IMR-90 (cell line): ENCODE results near the gene EEF1AKMT2. TPM values are rescaled to one million over a fixed set of nuclear protein-coding genes. Genes with fewer than 3 reads are reported as not detected.

Experiments
- ATAC-seq: fragments of 200-7000 bp; cut with Tn5 transposase; 2 replicates; pipeline ENCODE4 v1.9.1; 2020; ENCODE audit warnings: low read depth, mild to moderate bottlenecking, moderate library complexity
- BruUV-seq: library from RNA; stranded (reverse); fragments of 400-500 nt; replicated peaks from 2 replicates; lab custom pipeline; 2021; lab: Mats Ljungman, UMichigan
- CTCF ChIA-PET: fragments of 300-600 bp; formaldehyde crosslinking; extraction: SDS; loops from one replicate; lab custom pipeline; 2021; ENCODE audit warnings: antibody characterized with exemption; lab: Yijun Ruan, JAX
- POLR2A ChIA-PET: fragments of 300-600 bp; sonication (Branson Sonifier 250); formaldehyde crosslinking; loops from one replicate; lab custom pipeline; 2022; ENCODE audit warnings: antibody characterized with exemption; ENCODE audit not compliant: unreplicated experiment; lab: Charles Lee
- DNase-seq: peaks from one replicate; pipeline ENCODE4 v3.0.0; 2013
- H2AFZ ChIP-seq: replicated peaks from 2 replicates; pipeline ENCODE3; 2013; ENCODE audit warnings: low read length, mild to moderate bottlenecking; ENCODE audit not compliant: poor library complexity
- H2AK5ac ChIP-seq: 2 replicates; pipeline ENCODE4 v1.6.1; 2013; ENCODE audit warnings: low read depth, low read length, inconsistent platforms
- H2AK9ac ChIP-seq: replicated peaks from 2 replicates; pipeline ENCODE3; 2013; ENCODE audit warnings: mild to moderate bottlenecking, low read depth, low read length, moderate library complexity; ENCODE audit not compliant: poor library complexity
- H2BK120ac ChIP-seq: 2 replicates; pipeline ENCODE4 v1.6.1; 2013; ENCODE audit warnings: low read depth, low read length, inconsistent platforms
- H2BK15ac ChIP-seq: 3 replicates; pipeline ENCODE4 v1.6.1; 2013; ENCODE audit warnings: low read depth, low read length, inconsistent platforms
- H2BK20ac ChIP-seq: 2 replicates; pipeline ENCODE4 v1.6.1; 2013; ENCODE audit warnings: low read depth, mild to moderate bottlenecking, inconsistent platforms, low read length, moderate library complexity
- H2BK5ac ChIP-seq: 2 replicates; pipeline ENCODE4 v1.6.1; 2013; ENCODE audit warnings: mild to moderate bottlenecking, low read depth, low read length, inconsistent platforms; ENCODE audit not compliant: poor library complexity, severe bottlenecking
- H3K14ac ChIP-seq: replicated peaks from 2 replicates; pipeline ENCODE4 v1.6.1; 2013; ENCODE audit warnings: low read depth, low read length, inconsistent platforms
- H3K18ac ChIP-seq: 2 replicates; pipeline ENCODE4 v1.6.1; 2013; ENCODE audit warnings: low read depth, low read length, control low read depth
- H3K23ac ChIP-seq: 2 replicates; pipeline ENCODE4 v1.6.1; 2013; ENCODE audit warnings: low read depth, low read length, inconsistent platforms
- H3K27ac ChIP-seq: 2 replicates; pipeline ENCODE4 v1.5.1; 2013; ENCODE audit warnings: mild to moderate bottlenecking, control low read depth, low read length; ENCODE audit not compliant: insufficient read depth
- H3K27me3 ChIP-seq: 2 replicates; pipeline ENCODE4 v1.6.1; 2013; ENCODE audit warnings: low read length; ENCODE audit not compliant: control insufficient read depth, insufficient read depth
- H3K36me3 ChIP-seq: 2 replicates; pipeline ENCODE4 v1.6.1; 2013; ENCODE audit warnings: low read length, mixed read lengths; ENCODE audit not compliant: control insufficient read depth, insufficient read depth
- H3K4ac ChIP-seq: 2 replicates; pipeline ENCODE4 v1.6.1; 2013; ENCODE audit warnings: low read depth, low read length, inconsistent platforms
- H3K4me1 ChIP-seq: 2 replicates; pipeline ENCODE4 v1.6.1; 2013; ENCODE audit warnings: low read length, mixed read lengths; ENCODE audit not compliant: control insufficient read depth, insufficient read depth
- H3K4me2 ChIP-seq: 2 replicates; pipeline ENCODE4 v1.6.1; 2013; ENCODE audit warnings: low read depth, mild to moderate bottlenecking, control low read depth, low read length, moderate library complexity
- H3K4me3 ChIP-seq: 2 replicates; pipeline ENCODE4 v1.5.1; 2013; ENCODE audit warnings: low read depth, mild to moderate bottlenecking, control low read depth, low read length, moderate library complexity; ENCODE audit not compliant: insufficient read depth
- H3K56ac ChIP-seq: 2 replicates; pipeline ENCODE4 v1.6.1; 2013; ENCODE audit warnings: low read length, inconsistent platforms; ENCODE audit not compliant: insufficient read depth; ENCODE audit errors: extremely low read depth
- H3K79me1 ChIP-seq, 2 experiments: 2 replicates each; pipeline ENCODE4 v1.6.1; 2013; ENCODE audit warnings: low read length in 2 of 2, inconsistent platforms in 1 of 2, low read depth in 1 of 2
- H3K9ac ChIP-seq: 2 replicates; pipeline ENCODE4 v1.6.1; 2013; ENCODE audit warnings: low read depth, low read length, control low read depth
- H3K9me1 ChIP-seq: 2 replicates; pipeline ENCODE4 v1.6.1; 2013; ENCODE audit warnings: low read length, inconsistent platforms; ENCODE audit not compliant: insufficient read depth
- H3K9me3 ChIP-seq: 2 replicates; pipeline ENCODE4 v1.6.1; 2013; ENCODE audit warnings: low read length; ENCODE audit not compliant: control insufficient read depth, insufficient read depth
- H4K20me1 ChIP-seq: 2 replicates; pipeline ENCODE4 v1.6.1; 2013; ENCODE audit warnings: low read length, inconsistent platforms; ENCODE audit not compliant: insufficient read depth
- H4K5ac ChIP-seq: 2 replicates; pipeline ENCODE4 v1.6.1; 2013; ENCODE audit warnings: mild to moderate bottlenecking, low read depth, low read length, control low read depth
- H4K8ac ChIP-seq, 2 experiments: 2 replicates each; pipeline ENCODE4 v1.6.1; 2013; ENCODE audit warnings: low read depth in 2 of 2, low read length in 2 of 2, control low read depth in 1 of 2, inconsistent platforms in 1 of 2
- H4K91ac ChIP-seq: 2 replicates; pipeline ENCODE4 v1.6.1; 2013; ENCODE audit warnings: low read depth, low read length, inconsistent platforms; ENCODE audit not compliant: insufficient read depth
- BHLHE40 ChIP-seq: fragments of 150-350 bp; IDR thresholded peaks from 2 replicates; pipeline ENCODE4 v1.6.1; 2016; ENCODE audit warnings: mild to moderate bottlenecking, low read depth, low read length
- CEBPB ChIP-seq: IDR thresholded peaks from 2 replicates; pipeline ENCODE4 v1.6.1; 2012; ENCODE audit warnings: low read depth, low read length, improper control_type of control experiment
- CHD1 ChIP-seq: IDR thresholded peaks from 2 replicates; pipeline ENCODE4 v1.6.1; 2012; ENCODE audit warnings: low read depth, low read length, improper control_type of control experiment
- ELK1 ChIP-seq: fragments of 150-350 bp; IDR thresholded peaks from 2 replicates; pipeline ENCODE4 v1.6.1; 2016; ENCODE audit warnings: low read depth, mild to moderate bottlenecking, low read length, moderate library complexity, borderline replicate concordance
- FOS ChIP-seq: fragments of 150-350 bp; IDR thresholded peaks from 2 replicates; pipeline ENCODE4 v1.6.1; 2016; ENCODE audit warnings: low read depth, low read length
- MAFK ChIP-seq: IDR thresholded peaks from 2 replicates; pipeline ENCODE4 v1.6.1; 2012; ENCODE audit warnings: low read depth, low read length, improper control_type of control experiment
- MAZ ChIP-seq: IDR thresholded peaks from 2 replicates; pipeline ENCODE4 v1.6.1; 2012; ENCODE audit warnings: low read depth, mild to moderate bottlenecking, low read length, improper control_type of control experiment, moderate library complexity, borderline replicate concordance
- MXI1 ChIP-seq: IDR thresholded peaks from 2 replicates; pipeline ENCODE4 v1.6.1; 2012; ENCODE audit warnings: low read depth, mild to moderate bottlenecking, low read length, moderate library complexity, borderline replicate concordance
- NFE2L2 ChIP-seq: fragments of 150-350 bp; IDR thresholded peaks from 2 replicates; pipeline ENCODE4 v1.6.1; 2016; ENCODE audit warnings: low read depth, mild to moderate bottlenecking, low read length
- POLR2A ChIP-seq: IDR thresholded peaks from 2 replicates; pipeline ENCODE4 v1.6.1; 2012; ENCODE audit warnings: mild to moderate bottlenecking, low read depth, low read length
- RAD21 ChIP-seq: IDR thresholded peaks from 2 replicates; pipeline ENCODE4 v1.6.1; 2012; ENCODE audit warnings: low read length, improper control_type of control experiment
- RCOR1 ChIP-seq: IDR thresholded peaks from 2 replicates; pipeline ENCODE4 v1.6.1; 2012; ENCODE audit warnings: mild to moderate bottlenecking, low read length, improper control_type of control experiment; ENCODE audit not compliant: insufficient replicate concordance
- RFX5 ChIP-seq: IDR thresholded peaks from 2 replicates; pipeline ENCODE4 v1.8.0; 2012; ENCODE audit warnings: low read depth, mild to moderate bottlenecking, low read length, moderate library complexity
- SMC3 ChIP-seq: fragments of 150-350 bp; IDR thresholded peaks from 2 replicates; pipeline ENCODE4 v1.6.1; 2016; ENCODE audit warnings: low read depth, mild to moderate bottlenecking, antibody characterized with exemption, low read length, moderate library complexity
- WGBS, 2 experiments: methylation state at CpG; one replicate each; pipeline versions ENCODE4 v1.1.5 to v1.1.7; 2013; ENCODE audit warnings: missing lambda C conversion rate in 2 of 2; ENCODE audit not compliant: insufficient read length in 1 of 2; ENCODE audit errors: extremely low coverage in 2 of 2; 5-methylcytosine and 5-hydroxymethylcytosine counted together
- dilution Hi-C: fragments of 300-500 bp; cut with HindIII; formaldehyde crosslinking; loops from one replicate; pipeline ENCODE4 v1.14.3; 2018; ENCODE audit warnings: low sequenced_read_pairs; ENCODE audit not compliant: unreplicated experiment
- in situ Hi-C: fragments of 300-500 bp; cut with MboI; formaldehyde crosslinking; loops from 3 replicates; pipeline ENCODE4 v1.14.3; 2019; ENCODE audit warnings: low sequenced_read_pairs, inconsistent platforms, mixed read lengths
- intact Hi-C: fragments of 100-400 bp; cut with micrococcal nuclease; formaldehyde crosslinking; loops from 2 replicates; pipeline ENCODE4 v1.10.0; 2022
- polyA plus RNA-seq, 3 experiments: library from polyadenylated mRNA; depleted of rRNA; stranded (reverse); fragments of >200 nt; gene quantifications; 2 replicates each; pipeline ENCODE4 v1.2.3, GENCODE V29; 2012; ENCODE audit warnings: low replicate concordance in 1 of 3
- total RNA-seq: library from RNA; depleted of rRNA; stranded (reverse); fragments of >200 nt; gene quantifications from 2 replicates; pipeline ENCODE4 v1.2.3, GENCODE V29; 2012
- TF ChIP-seq, protein P1 (sequence below): fragments of 150-350 bp; IDR thresholded peaks from 2 replicates; pipeline ENCODE4 v1.6.1; 2017; ENCODE audit warnings: mild to moderate bottlenecking, antibody characterized with exemption, low read length, low read depth

The EEF1AKMT2 gene
- total and polyA plus RNA-seq, 2 of the 4 experiments (the other 2 are of a cell fraction) = 9.7 to 12.7 TPM

DNA sequence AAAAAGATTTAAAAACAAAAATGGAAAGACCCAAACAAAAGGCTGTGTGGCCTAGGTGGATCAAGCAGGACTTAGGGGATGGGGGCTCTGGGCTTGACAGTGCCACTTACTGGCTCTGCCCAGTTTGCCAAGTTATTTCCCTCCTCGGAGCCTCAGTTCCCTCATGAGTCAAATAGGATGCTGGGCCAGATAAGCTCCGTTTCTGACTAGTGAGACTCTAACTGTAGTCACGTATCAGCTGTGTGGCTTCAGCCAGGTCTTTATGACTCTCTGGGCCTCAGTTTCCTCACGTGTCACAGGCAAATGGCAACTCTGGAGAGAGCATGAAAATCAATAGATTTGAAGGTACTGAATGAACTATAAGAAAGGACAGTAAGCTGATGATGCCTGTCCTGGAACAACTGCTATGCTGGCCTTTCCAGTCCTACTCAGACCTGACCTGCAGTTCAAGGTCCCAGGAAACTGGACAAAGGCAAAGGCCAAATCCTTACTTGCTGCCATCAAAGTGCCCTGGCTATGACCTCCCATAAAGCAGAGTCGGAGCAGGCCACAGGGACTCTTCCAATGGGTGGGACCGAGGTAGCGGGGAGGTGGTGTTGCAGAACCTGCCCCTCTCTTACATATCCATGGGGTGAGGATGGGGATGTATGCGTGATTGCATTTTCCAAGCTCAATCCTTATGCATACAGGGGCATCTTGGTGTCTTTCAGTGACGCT is 74.5 kb downstream of the EEF1AKMT2 start:
- CTCF ChIA-PET = interaction anchor here (0.6 kb wide), 1 partner anchor 172 kb away, joined by 5 read pairs; no protein-coding TSS in a partner anchor
- H3K27ac ChIP-seq = no peak overlapping the region
- H3K9me1 ChIP-seq = peaks cover 3% of the 10 kb centered on the region; the same call in 1 of the 2 replicates
- H4K5ac ChIP-seq = no peak overlapping the region
- H3K4ac ChIP-seq = no peak overlapping the region
- H2AK5ac ChIP-seq = no peak overlapping the region
- intact Hi-C loops (no loop called here), dilution Hi-C loops (no loop called here), in situ Hi-C loops (no loop called here)
- H3K14ac ChIP-seq = no peak overlapping the region
- no peak for ATAC-seq
- H3K36me3 ChIP-seq = no peaks in the 10 kb centered on the region
- H4K91ac ChIP-seq = no peak overlapping the region
- H4K20me1 ChIP-seq = peaks cover 6% of the 10 kb centered on the region; the same call in 1 of the 2 replicates
- H3K4me3 ChIP-seq = no peak overlapping the region
- H2BK20ac ChIP-seq = no peak overlapping the region
- H2AK9ac ChIP-seq = no peak overlapping the region
- peaks cover 3% of the 10 kb centered on the region; the same call in 1 of the 2 replicates for H3K4me1 ChIP-seq
- H2AFZ ChIP-seq = no peak overlapping the region
- H4K8ac ChIP-seq = no peak overlapping the region
- no peak for DNase-seq
- no peak overlapping the region for H3K18ac ChIP-seq
- no peak overlapping the region for H3K9ac ChIP-seq
- H3K4me2 ChIP-seq = no peak overlapping the region
- H3K9me3 ChIP-seq = no peaks in the 10 kb centered on the region
- no peak overlapping the region for H3K56ac ChIP-seq
- H2BK5ac ChIP-seq = no peak overlapping the region
- H3K23ac ChIP-seq = no peak overlapping the region
- POLR2A ChIA-PET = no interaction called here
- WGBS, 2 experiments = 80% methylated on average over 2 of the region's 9 CpGs; no CpG with 5 or more reads in 1 of the 2 experiments
- no peak overlapping the region for H2BK120ac ChIP-seq
- H3K79me1 ChIP-seq = peaks cover 5 to 24% of the 10 kb centered on the region in 2 experiments; a peak in 2 of 4 replicates
- no peak overlapping the region for H2BK15ac ChIP-seq
- no peaks in the 10 kb centered on the region for H3K27me3 ChIP-seq
- no TSS peak for BruUV-seq
- no peak for TF ChIP-seq SMC3
- TF ChIP-seq CEBPB = no peak
- no peak for TF ChIP-seq BHLHE40
- TF ChIP-seq POLR2A = no peak
- no peak for TF ChIP-seq CHD1
- TF ChIP-seq FOS = no peak
- no peak for TF ChIP-seq MAFK
- no peak for TF ChIP-seq RFX5
- no peak for TF ChIP-seq ELK1
- no peak for TF ChIP-seq RCOR1
- no peak for TF ChIP-seq NFE2L2
- no peak for TF ChIP-seq RAD21
- TF ChIP-seq MAZ = no peak
- TF ChIP-seq MXI1 = no peak
- TF ChIP-seq, protein P1, sequence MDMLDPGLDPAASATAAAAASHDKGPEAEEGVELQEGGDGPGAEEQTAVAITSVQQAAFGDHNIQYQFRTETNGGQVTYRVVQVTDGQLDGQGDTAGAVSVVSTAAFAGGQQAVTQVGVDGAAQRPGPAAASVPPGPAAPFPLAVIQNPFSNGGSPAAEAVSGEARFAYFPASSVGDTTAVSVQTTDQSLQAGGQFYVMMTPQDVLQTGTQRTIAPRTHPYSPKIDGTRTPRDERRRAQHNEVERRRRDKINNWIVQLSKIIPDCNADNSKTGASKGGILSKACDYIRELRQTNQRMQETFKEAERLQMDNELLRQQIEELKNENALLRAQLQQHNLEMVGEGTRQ = no peak
